ENCODE data around the gene MAPK14. TPM values are rescaled to one million over a fixed set of nuclear protein-coding genes. Genes with fewer than 3 reads are reported as not detected.

Gene MAPK14
- total and polyA plus RNA-seq, 3 donors from 2014 or later = 21.8 to 58.3 (median 57.3) TPM

DNA sequence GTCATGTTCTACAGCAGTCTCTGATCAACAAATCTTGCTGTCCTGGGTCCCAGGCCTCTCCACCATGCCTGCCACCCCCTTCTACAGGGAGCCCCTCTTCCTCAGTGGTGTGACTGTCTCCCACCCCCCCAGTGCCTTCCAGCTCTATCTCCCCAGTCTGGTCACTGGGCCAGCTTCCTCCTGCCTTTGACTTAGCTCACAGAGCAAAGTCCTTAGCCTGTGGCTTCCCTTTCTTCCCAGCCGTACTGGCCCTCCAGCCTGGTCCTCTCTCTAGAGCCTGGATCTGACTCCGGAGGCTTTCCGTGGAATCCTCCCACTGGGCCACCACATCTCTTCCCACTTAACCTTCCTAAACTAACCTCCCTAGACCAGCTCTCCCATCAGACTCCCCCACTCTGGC lies 119.7 kb downstream of the MAPK14 start:
- no peak overlapping the region for H3K4me3 ChIP-seq
- H3K4me1 ChIP-seq = peaks cover 4% of the 10 kb centered on the region
- no peaks in the 10 kb centered on the region for H3K27me3 ChIP-seq
- TF ChIP-seq CTCF (IDR thresholded peaks at IDR 0.05) (no peak), POLR2A (IDR thresholded peaks at IDR 0.05) (no peak)
- 88% methylated on average over 3 of the region's 3 CpGs for WGBS, 2 donors
- no peaks in the 10 kb centered on the region for H3K9me3 ChIP-seq
- H3K36me3 ChIP-seq (ENCODE audit: low read depth, missing control alignments) = no peaks in the 10 kb centered on the region
- intact Hi-C loops (cut with DNase I; ENCODE audit: low total_unique reads) = no loop called here
- no peak overlapping the region for H3K27ac ChIP-seq
- DNase-seq = no peak

DNA sequence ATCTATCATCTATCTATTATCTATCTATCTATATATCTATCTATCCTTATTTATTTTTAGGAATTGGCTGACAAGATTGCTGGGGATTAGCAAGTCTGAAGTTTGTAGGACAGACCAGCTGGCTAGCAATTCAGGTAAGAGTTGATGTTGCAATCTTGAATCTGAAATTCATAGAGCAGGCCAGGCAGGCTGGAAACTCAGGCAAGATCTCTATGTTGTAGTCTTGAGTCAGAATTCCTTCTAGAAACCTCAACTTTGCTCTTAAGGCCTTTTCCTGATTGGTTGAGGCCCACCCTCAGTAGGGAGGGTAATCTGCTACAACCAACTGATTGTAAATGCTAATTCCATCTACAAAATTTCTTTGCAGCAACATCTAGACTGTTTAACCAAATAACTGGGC lies 121.9 kb downstream of the MAPK14 start:
- H3K27me3 ChIP-seq = no peaks in the 10 kb centered on the region
- TF ChIP-seq POLR2A (IDR thresholded peaks at IDR 0.05) (no peak), CTCF (IDR thresholded peaks at IDR 0.05) (no peak)
- intact Hi-C loops (cut with DNase I; ENCODE audit: low total_unique reads) = no loop called here
- H3K9me3 ChIP-seq = no peaks in the 10 kb centered on the region
- H3K4me1 ChIP-seq = no peaks in the 10 kb centered on the region
- H3K27ac ChIP-seq = no peak overlapping the region
- no peak overlapping the region for H3K4me3 ChIP-seq
- no peaks in the 10 kb centered on the region for H3K36me3 ChIP-seq (ENCODE audit: low read depth, missing control alignments)
- no peak for DNase-seq

DNA sequence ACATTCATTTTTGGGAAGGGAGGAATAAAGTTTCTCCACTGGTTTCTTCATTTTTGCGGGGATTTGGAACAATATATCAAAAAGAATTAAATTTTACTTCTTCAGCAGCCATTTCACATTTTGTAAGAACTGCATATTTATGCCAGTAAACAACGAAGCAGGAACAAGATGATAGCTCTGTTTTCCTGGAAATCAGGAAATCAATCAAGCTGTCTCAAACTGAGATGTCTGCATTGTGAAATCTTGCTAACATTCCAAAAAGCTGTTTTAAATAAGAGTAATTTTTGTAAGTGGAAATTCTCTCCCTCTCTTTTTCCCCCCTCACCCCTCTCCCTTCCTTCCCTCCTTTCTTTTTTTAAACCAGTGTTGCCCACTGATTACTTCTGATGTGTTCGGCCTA lies 122.7 kb downstream of the MAPK14 start:
- no peaks in the 10 kb centered on the region for H3K27me3 ChIP-seq
- no peak overlapping the region for H3K4me3 ChIP-seq
- TF ChIP-seq POLR2A (IDR thresholded peaks at IDR 0.05) = no peak
- TF ChIP-seq CTCF (IDR thresholded peaks at IDR 0.05) = no peak
- no peaks in the 10 kb centered on the region for H3K4me1 ChIP-seq
- no peak overlapping the region for H3K27ac ChIP-seq
- 69 to 74% methylated on average over 3 of the region's 3 CpGs for WGBS, 2 donors
- intact Hi-C loops (cut with DNase I; ENCODE audit: low total_unique reads) = no loop called here
- no peak for DNase-seq
- no peaks in the 10 kb centered on the region for H3K9me3 ChIP-seq
- H3K36me3 ChIP-seq (ENCODE audit: low read depth, missing control alignments) = no peaks in the 10 kb centered on the region

- no peaks in the 10 kb centered on the region for H3K27me3 ChIP-seq
- no peak for DNase-seq
- H3K9me3 ChIP-seq = no peaks in the 10 kb centered on the region
- no peaks in the 10 kb centered on the region for H3K4me1 ChIP-seq
- H3K36me3 ChIP-seq (ENCODE audit: low read depth, missing control alignments) = no peaks in the 10 kb centered on the region
- WGBS, 2 donors = 92 to 95% methylated on average over 2 of the region's 2 CpGs
- intact Hi-C loops (cut with DNase I; ENCODE audit: low total_unique reads) = no loop called here
- TF ChIP-seq POLR2A (IDR thresholded peaks at IDR 0.05) (no peak), CTCF (IDR thresholded peaks at IDR 0.05) (no peak)
- no peak overlapping the region for H3K4me3 ChIP-seq
- H3K27ac ChIP-seq = no peak overlapping the region
These were observed 126.7 kb downstream of the MAPK14 start for GRCh38 chr6:36154286-36154685.

DNA sequence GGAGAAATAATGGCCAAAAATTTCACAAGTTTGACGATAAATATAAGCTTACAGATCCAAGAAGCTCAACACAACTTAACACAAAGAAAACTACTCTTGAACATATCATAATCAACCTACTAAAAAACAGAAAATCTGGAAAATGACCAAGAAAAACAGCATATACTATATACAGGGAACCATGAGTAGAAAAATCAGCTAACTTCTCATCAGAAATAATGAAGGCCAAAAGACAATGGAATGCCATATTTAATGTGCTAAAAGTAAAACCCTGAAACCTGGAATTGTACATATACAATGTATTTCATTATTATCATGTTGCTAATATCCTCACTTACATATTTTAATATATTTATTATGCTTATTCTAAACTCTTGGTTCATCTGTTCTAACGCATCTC lies 128.1 kb downstream of the MAPK14 start:
- 91 to 96% methylated on average over 2 of the region's 2 CpGs for WGBS, 2 donors
- Histone ChIP-seq H3K4me1 (no peaks in the 10 kb centered on the region), H3K9me3 (no peaks in the 10 kb centered on the region), H3K27me3 (no peaks in the 10 kb centered on the region), H3K36me3 (ENCODE audit: low read depth, missing control alignments) (no peaks in the 10 kb centered on the region), H3K27ac (no peak overlapping the region), H3K4me3 (no peak overlapping the region)
- no peak for TF ChIP-seq POLR2A (IDR thresholded peaks at IDR 0.05)
- no peak for TF ChIP-seq CTCF (IDR thresholded peaks at IDR 0.05)
- no peak for DNase-seq
- intact Hi-C loops (cut with DNase I; ENCODE audit: low total_unique reads) = no loop called here
